MM.1S (cell line): ENCODE measurements around the gene SOX13.
"Not testable (repeated sequence)": the region's sequence is repeated elsewhere in the genome, so short reads cannot be mapped to it uniquely, and the experiment has no call there.

Experiments
- DNase-seq: peaks from one replicate; pipeline ENCODE4 v3.0.0-alpha.2; 2015
- H2AFZ ChIP-seq: fragments of 300-600 bp; sonication (generic); 2 replicates; pipeline ENCODE4 v1.6.0; 2016; ENCODE audit warnings: antibody characterized with exemption, low read length
- H3F3A ChIP-seq: fragments of 300-600 bp; sonication (generic); 2 replicates; pipeline ENCODE4 v1.6.1; 2016; ENCODE audit warnings: mild to moderate bottlenecking, antibody characterized with exemption, low read length, moderate library complexity, mixed read lengths; ENCODE audit not compliant: insufficient read depth
- H3K27ac ChIP-seq: fragments of 300-600 bp; sonication (generic); 2 replicates; pipeline ENCODE4 v1.5.1; 2016; ENCODE audit warnings: mild to moderate bottlenecking, low read length
- H3K27me3 ChIP-seq: fragments of 300-600 bp; sonication (generic); replicated peaks from 2 replicates; pipeline ENCODE4 v1.6.0; 2016; ENCODE audit warnings: low read length; ENCODE audit not compliant: insufficient read depth
- H3K36me3 ChIP-seq: fragments of 300-600 bp; sonication (generic); replicated peaks from 2 replicates; pipeline ENCODE4 v1.6.1; 2016; ENCODE audit warnings: mild to moderate bottlenecking, low read length, mixed read lengths; ENCODE audit not compliant: insufficient read depth
- H3K4me1 ChIP-seq: fragments of 300-600 bp; sonication (generic); 2 replicates; pipeline ENCODE4 v1.6.1; 2016; ENCODE audit warnings: low read length, mixed read lengths
- H3K4me2 ChIP-seq: fragments of 300-600 bp; sonication (generic); 2 replicates; pipeline ENCODE4 v1.6.0; 2016; ENCODE audit warnings: low read depth, low read length
- H3K4me3 ChIP-seq: fragments of 300-600 bp; sonication (generic); 2 replicates; pipeline ENCODE4 v1.5.1; 2016; ENCODE audit warnings: low read length, mixed read lengths
- H3K79me2 ChIP-seq: fragments of 300-600 bp; sonication (generic); 2 replicates; pipeline ENCODE4 v1.6.1; 2016; ENCODE audit warnings: mixed run types, low read length, mixed read lengths
- H3K9ac ChIP-seq: fragments of 300-600 bp; sonication (generic); 2 replicates; pipeline ENCODE4 v1.6.1; 2016; ENCODE audit warnings: low read length, mixed read lengths
- H3K9me2 ChIP-seq: fragments of 300-600 bp; sonication (generic); replicated peaks from 2 replicates; pipeline ENCODE4 v1.6.1; 2016; ENCODE audit warnings: mild to moderate bottlenecking, low read length, mixed read lengths; ENCODE audit not compliant: insufficient read depth
- H3K9me3 ChIP-seq: fragments of 300-600 bp; sonication (generic); replicated peaks from 2 replicates; pipeline ENCODE4 v1.6.1; 2016; ENCODE audit warnings: mild to moderate bottlenecking, low read length, mixed read lengths; ENCODE audit not compliant: insufficient read depth
- H4K20me1 ChIP-seq: fragments of 300-600 bp; sonication (generic); 2 replicates; pipeline ENCODE4 v1.6.1; 2016; ENCODE audit warnings: mild to moderate bottlenecking, low read length, moderate library complexity, mixed read lengths; ENCODE audit not compliant: insufficient read depth
- CTCF ChIP-seq: fragments of 300-600 bp; sonication (generic); IDR thresholded peaks from 2 replicates; pipeline ENCODE4 v1.5.1; 2016; ENCODE audit warnings: antibody characterized with exemption, low read length, mixed read lengths
- EZH2 ChIP-seq: fragments of 300-600 bp; sonication (generic); optimal IDR thresholded peaks from 2 replicates; pipeline ENCODE3; 2017; ENCODE audit warnings: low read depth, mild to moderate bottlenecking, antibody characterized with exemption, low read length, mixed read lengths
- EZH2phosphoT487 ChIP-seq: fragments of 300-600 bp; sonication (generic); IDR thresholded peaks from 2 replicates; pipeline ENCODE4 v1.6.1; 2018; ENCODE audit warnings: antibody characterized with exemption, low read length

The SOX13 gene

DNA sequence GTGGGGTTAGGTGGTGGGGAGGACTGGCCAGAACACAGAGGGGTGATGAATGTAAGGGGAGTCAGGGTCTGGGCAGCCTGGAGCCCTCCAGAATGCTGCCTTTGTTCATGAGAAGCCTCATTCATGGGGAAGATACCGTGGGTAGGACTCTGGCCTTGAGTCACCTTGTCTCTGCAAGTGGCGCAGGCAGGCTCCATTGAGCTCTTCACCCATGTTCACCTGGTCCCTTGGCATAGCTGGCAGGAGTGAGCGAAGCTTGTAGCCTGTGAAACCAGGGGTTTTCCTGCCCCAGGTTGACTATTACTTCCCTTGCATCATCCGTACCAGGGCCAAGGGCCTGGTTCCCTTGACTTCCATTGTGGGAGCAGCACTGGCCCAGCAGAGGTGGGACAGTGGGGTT lies 25.8 kb downstream of the SOX13 start:
- no peak overlapping the region for H3K9ac ChIP-seq
- H2AFZ ChIP-seq = no peak overlapping the region
- H3K9me3 ChIP-seq = no peaks in the 10 kb centered on the region
- H3K4me2 ChIP-seq = no peak overlapping the region
- H4K20me1 ChIP-seq = no peaks in the 10 kb centered on the region
- H3K4me3 ChIP-seq = no peak overlapping the region
- DNase-seq = no peak
- H3K27ac ChIP-seq = no peak overlapping the region
- H3F3A ChIP-seq = no peaks in the 10 kb centered on the region
- TF ChIP-seq CTCF (no peak), EZH2phosphoT487 (no peak), EZH2 (no peak)
- peaks cover 9% of the 10 kb centered on the region; the same call in 1 of the 2 replicates for H3K4me1 ChIP-seq
- H3K9me2 ChIP-seq = no peaks in the 10 kb centered on the region
- no peaks in the 10 kb centered on the region for H3K79me2 ChIP-seq
- no peaks in the 10 kb centered on the region for H3K27me3 ChIP-seq
- no peaks in the 10 kb centered on the region for H3K36me3 ChIP-seq

- not testable (repeated sequence) for H3K4me2 ChIP-seq, H3K27me3 ChIP-seq, H2AFZ ChIP-seq, H3F3A ChIP-seq, H3K4me1 ChIP-seq, DNase-seq, H3K79me2 ChIP-seq, H3K9me3 ChIP-seq, H3K9ac ChIP-seq, H3K36me3 ChIP-seq, H4K20me1 ChIP-seq, H3K9me2 ChIP-seq, H3K27ac ChIP-seq, H3K4me3 ChIP-seq
Measured at GRCh38 chr1:204099754-204100153, 26.8 kb downstream of the SOX13 start.

DNA sequence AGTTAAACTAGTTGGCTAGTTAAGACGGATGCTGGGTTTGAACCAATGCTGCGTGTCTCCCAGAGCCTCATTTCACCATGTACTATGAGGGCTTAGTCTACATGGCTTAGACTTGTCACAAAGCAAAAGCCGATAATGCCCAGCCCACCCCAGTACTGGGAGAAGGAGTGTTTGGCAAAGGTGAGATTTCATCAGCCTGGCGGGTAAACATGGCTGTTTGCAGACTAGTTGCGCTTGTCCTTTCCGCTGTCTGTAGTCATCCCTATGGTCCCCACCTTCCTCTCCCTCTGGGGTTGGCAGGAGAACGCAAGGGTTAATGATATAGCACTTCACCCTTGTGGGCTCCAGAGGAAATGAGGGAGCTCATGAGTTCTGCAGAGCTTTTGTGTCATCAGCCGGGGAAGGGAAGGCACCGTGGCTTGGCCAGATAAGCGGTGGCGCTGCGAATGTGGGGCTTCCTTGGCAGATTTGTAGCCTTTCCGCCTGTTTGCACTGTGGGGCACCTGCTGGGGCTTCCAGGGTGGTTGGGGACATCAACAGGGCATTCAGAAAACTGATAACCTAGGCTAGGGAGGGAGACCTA lies 29.2 kb downstream of the SOX13 start:
- Histone ChIP-seq H3K4me1 (peaks cover 9% of the 10 kb centered on the region; the same call in 1 of the 2 replicates), H3K9ac (no peak overlapping the region)

More for the DNA sequence above, 29.2 kb downstream of the SOX13 start:
- Histone ChIP-seq H3K27ac (no peak overlapping the region), H3F3A (no peaks in the 10 kb centered on the region), H3K79me2 (no peaks in the 10 kb centered on the region), H3K9me2 (no peaks in the 10 kb centered on the region), H2AFZ (no peak overlapping the region), H3K27me3 (no peaks in the 10 kb centered on the region), H3K4me3 (no peak overlapping the region), H3K4me2 (no peak overlapping the region), H4K20me1 (no peaks in the 10 kb centered on the region), H3K36me3 (no peaks in the 10 kb centered on the region), H3K9me3 (no peaks in the 10 kb centered on the region)
- no peak for DNase-seq
- no peak for TF ChIP-seq CTCF
- no peak for TF ChIP-seq EZH2phosphoT487
- TF ChIP-seq EZH2 = no peak
